Right renal pelvis (tissue), 4 donors: ENCODE results near the gene KIAA1671. TPM values are rescaled to one million over a fixed set of nuclear protein-coding genes. Genes with fewer than 3 reads are reported as not detected.

Source experiments
- DNase-seq, 4 donors: peaks; one replicate each; pipeline ENCODE4 v3.0.0-alpha.2; 2013; ENCODE audit warnings: low read depth in 4 of 4, low spot score in 3 of 4, missing footprints in 1 of 4
- polyA plus RNA-seq, 4 donors: library from polyadenylated mRNA; unstranded; fragments of 120-200 nt; gene quantifications; one replicate each; pipeline ENCODE4 v1.2.1, GENCODE V29; 2013; ENCODE audit not compliant: insufficient read length in 4 of 4

The KIAA1671 gene
- polyA plus RNA-seq, 4 donors: 25.3 to 29.6 (median 27.6) TPM

GRCh38 chr22:25084405-25085107 lies 132.0 kb downstream of the KIAA1671 start:
- no peak for DNase-seq

GRCh38 chr22:25085156-25085555 lies 132.6 kb downstream of the KIAA1671 start:
- no peak for DNase-seq

- DNase-seq: peak in 2 of 4 donors; percentile 16 to 40
Observed at GRCh38 chr22:25085930-25086901, 133.7 kb downstream of the KIAA1671 start.

GRCh38 chr22:25086902-25087282 lies 134.4 kb downstream of the KIAA1671 start:
- no peak for DNase-seq

- no peak for DNase-seq
Observed at GRCh38 chr22:25090225-25090890, 137.8 kb downstream of the KIAA1671 start.

GRCh38 chr22:25091458-25091857 lies 138.9 kb downstream of the KIAA1671 start:
- no peak for DNase-seq

- no peak for DNase-seq
Observed at GRCh38 chr22:25092119-25092518, 139.6 kb downstream of the KIAA1671 start.

- DNase-seq: no peak
Observed at GRCh38 chr22:25094579-25094978, 142.1 kb downstream of the KIAA1671 start.

GRCh38 chr22:25095869-25096268 lies 143.4 kb downstream of the KIAA1671 start:
- no peak for DNase-seq

GRCh38 chr22:25096638-25097405 lies 144.3 kb downstream of the KIAA1671 start:
- DNase-seq: no peak

GRCh38 chr22:25098445-25099081 lies 146.0 kb downstream of the KIAA1671 start:
- DNase-seq: no peak

- no peak for DNase-seq
Observed at GRCh38 chr22:25099202-25099601, 146.7 kb downstream of the KIAA1671 start.

GRCh38 chr22:25100402-25100801 lies 147.9 kb downstream of the KIAA1671 start:
- DNase-seq: no peak

- no peak for DNase-seq
Observed at GRCh38 chr22:25100948-25101347, 148.4 kb downstream of the KIAA1671 start.

- no peak for DNase-seq
Observed at GRCh38 chr22:25101501-25101900, 149.0 kb downstream of the KIAA1671 start.

- no peak for DNase-seq
Observed at GRCh38 chr22:25101986-25102385, 149.5 kb downstream of the KIAA1671 start.

GRCh38 chr22:25102722-25103121 lies 150.2 kb downstream of the KIAA1671 start:
- no peak for DNase-seq

GRCh38 chr22:25104367-25104766 lies 151.9 kb downstream of the KIAA1671 start:
- no peak for DNase-seq

- no peak for DNase-seq
Observed at GRCh38 chr22:25105817-25106650, 153.5 kb downstream of the KIAA1671 start.
